ENCODE results near the gene MYH1. TPM values are rescaled to one million over a fixed set of nuclear protein-coding genes. Genes with fewer than 3 reads are reported as not detected.

MYH1 gene
- total RNA-seq, 1 experiment from 2014 or later = not detected

- no peak overlapping the region for H2BK12ac ChIP-seq (ENCODE audit: insufficient read length, low read depth, low read length)
- Mint-ChIP-seq H3K27me3 (ENCODE audit: low read depth) (no peaks in the 10 kb centered on the region), H3K4me1 (peaks cover 3 to 5% of the 10 kb centered on the region in 2 experiments), H3K9me3 (no peaks in the 10 kb centered on the region), H3K36me3 (ENCODE audit: insufficient read depth in 1 of 3, low read depth in 3 of 3) (no peaks in the 10 kb centered on the region), H3K27ac (no peak overlapping the region), H3K4me3 (no peak overlapping the region)
- no peak overlapping the region for H2BK15ac ChIP-seq (ENCODE audit: low read depth, low read length)
- no peak overlapping the region for H2BK5ac ChIP-seq (ENCODE audit: insufficient read length, low read length)
- no peak for DNase-seq
- no peak overlapping the region for H3T11ph ChIP-seq (ENCODE audit: low read length)
- no peaks in the 10 kb centered on the region for H4K20me1 ChIP-seq (ENCODE audit: control insufficient read depth, insufficient read depth, insufficient read length)
- TF ChIP-seq CTCF (conservative IDR thresholded peaks at IDR 0.05) = no peak
- H3K18ac ChIP-seq (ENCODE audit: insufficient read length, low read depth, low read length) = no peak overlapping the region
- no peak overlapping the region for H3K23ac ChIP-seq (ENCODE audit: insufficient read length, low read depth, low read length)
- no peak overlapping the region for H3K27ac ChIP-seq (ENCODE audit: insufficient read length, low read depth, low read length)
- WGBS (ENCODE audit: extremely low coverage, insufficient read length, low lambda C conversion rate) = no CpG with 5 or more reads among the region's 1 CpG
- no peak overlapping the region for H2BK120ac ChIP-seq (ENCODE audit: low read depth, low read length, poor library complexity, severe bottlenecking)
- no peaks in the 10 kb centered on the region for H3K23me2 ChIP-seq (ENCODE audit: insufficient read length, low read depth, low read length, poor library complexity, severe bottlenecking)
- no peak overlapping the region for H2AK5ac ChIP-seq (ENCODE audit: insufficient read length, low read length)
- H3K79me2 ChIP-seq (ENCODE audit: insufficient read depth, low read length) = no peaks in the 10 kb centered on the region
- H3K27me3 ChIP-seq (ENCODE audit: insufficient read depth, low read length) = no peaks in the 10 kb centered on the region
- no peak overlapping the region for H3K4ac ChIP-seq (ENCODE audit: low read depth, low read length)
- no peaks in the 10 kb centered on the region for H3K4me1 ChIP-seq (ENCODE audit: insufficient read depth, low read length)
- H3K4me2 ChIP-seq (ENCODE audit: insufficient read depth, insufficient read length, low read length) = no peak overlapping the region
- no peak overlapping the region for H4K91ac ChIP-seq (ENCODE audit: insufficient read length, low read depth, low read length)
- H2AFZ ChIP-seq (ENCODE audit: low read length) = no peak overlapping the region
- no peak overlapping the region for H3K56ac ChIP-seq (ENCODE audit: insufficient read length, low read depth, low read length)
- no peaks in the 10 kb centered on the region for H3K79me1 ChIP-seq (ENCODE audit: insufficient read depth, low read depth, low read length, poor library complexity, severe bottlenecking)
- H3K9me3 ChIP-seq (ENCODE audit: control insufficient read depth, low read depth, low read length) = no peaks in the 10 kb centered on the region
- no peak overlapping the region for H4K5ac ChIP-seq (ENCODE audit: insufficient read length, low read depth, low read length)
- no peak overlapping the region for H2BK20ac ChIP-seq (ENCODE audit: low read depth, low read length, poor library complexity, severe bottlenecking)
- H3K9ac ChIP-seq (ENCODE audit: extremely low read depth, insufficient read length, low read length) = no peak overlapping the region
- H4K8ac ChIP-seq (replicated peaks; ENCODE audit: insufficient read length, low read depth, low read length) = no peak overlapping the region
- H3K14ac ChIP-seq (ENCODE audit: insufficient read depth, low read length) = no peak overlapping the region
These were observed 60.4 kb downstream of the MYH1 start for GRCh38 chr17:10457952-10458351.
